ENCODE data around the gene EYS.
"Not testable (repeated sequence)": the region's sequence is repeated elsewhere in the genome, so short reads cannot be mapped to it uniquely, and the experiment has no call there.

The EYS gene

GRCh38 chr6:63792736-63793464 is 1914.1 kb downstream of the EYS start:
- no peak for DNase-seq (ENCODE audit: low spot score)

GRCh38 chr6:63790334-63790733 is 1916.7 kb downstream of the EYS start:
- no peak for DNase-seq (ENCODE audit: low spot score)

- DNase-seq (ENCODE audit: low spot score): no peak
Observed at GRCh38 chr6:63789699-63790098, 1917.3 kb downstream of the EYS start.

- no peak for DNase-seq (ENCODE audit: low spot score)
Observed at GRCh38 chr6:63788569-63788968, 1918.5 kb downstream of the EYS start.

- DNase-seq (ENCODE audit: low spot score): no peak
Observed at GRCh38 chr6:63787021-63787420, 1920.0 kb downstream of the EYS start.

GRCh38 chr6:63785006-63785405 is 1922.0 kb downstream of the EYS start:
- no peak for DNase-seq (ENCODE audit: low spot score)

GRCh38 chr6:63783096-63783495 is 1923.9 kb downstream of the EYS start:
- DNase-seq (ENCODE audit: low spot score): no peak

GRCh38 chr6:63774961-63775360 is 1932.1 kb downstream of the EYS start:
- DNase-seq (ENCODE audit: low spot score): no peak

GRCh38 chr6:63773200-63773599 is 1933.8 kb downstream of the EYS start:
- DNase-seq (ENCODE audit: low spot score): no peak

GRCh38 chr6:63765828-63766227 is 1941.2 kb downstream of the EYS start:
- DNase-seq (ENCODE audit: low spot score): no peak

GRCh38 chr6:63764318-63764916 is 1942.6 kb downstream of the EYS start:
- DNase-seq (ENCODE audit: low spot score): peak; percentile 55

GRCh38 chr6:63760199-63760598 is 1946.8 kb downstream of the EYS start:
- DNase-seq (ENCODE audit: low spot score): no peak

- DNase-seq (ENCODE audit: low spot score): no peak
Observed at GRCh38 chr6:63759605-63760105, 1947.4 kb downstream of the EYS start.

- DNase-seq (ENCODE audit: low spot score): no peak
Observed at GRCh38 chr6:63757826-63758225, 1949.2 kb downstream of the EYS start.

GRCh38 chr6:63757275-63757674 is 1949.8 kb downstream of the EYS start:
- not testable (repeated sequence) for DNase-seq (ENCODE audit: low spot score)

GRCh38 chr6:63750400-63750799 is 1956.6 kb downstream of the EYS start:
- DNase-seq (ENCODE audit: low spot score): no peak

- no peak for DNase-seq (ENCODE audit: low spot score)
Observed at GRCh38 chr6:63745784-63746183, 1961.2 kb downstream of the EYS start.

- DNase-seq (ENCODE audit: low spot score): no peak
Observed at GRCh38 chr6:63744810-63745209, 1962.2 kb downstream of the EYS start.

- DNase-seq (ENCODE audit: low spot score): no peak
Observed at GRCh38 chr6:63743691-63744090, 1963.3 kb downstream of the EYS start.

- no peak for DNase-seq (ENCODE audit: low spot score)
Observed at GRCh38 chr6:63742060-63742459, 1965.0 kb downstream of the EYS start.

- peak; percentile 73 for DNase-seq (ENCODE audit: low spot score)
Observed at GRCh38 chr6:63740709-63741108, 1966.3 kb downstream of the EYS start.

GRCh38 chr6:63739094-63739687 is 1967.8 kb downstream of the EYS start:
- DNase-seq (ENCODE audit: low spot score): no peak

GRCh38 chr6:63738190-63738589 is 1968.8 kb downstream of the EYS start:
- not testable (repeated sequence) for DNase-seq (ENCODE audit: low spot score)
